T-helper 17 cell (primary cell): ENCODE data around the gene FTSJ1. TPM values are rescaled to one million over a fixed set of nuclear protein-coding genes. Genes with fewer than 3 reads are reported as not detected.
A peak's percentile ranks its signal among the peaks of the same experiment; 100 is the strongest.
"Not testable (repeated sequence)": the region's sequence is repeated elsewhere in the genome, so short reads cannot be mapped to it uniquely, and the experiment has no call there.

ENCODE experiments used
- ATAC-seq: fragments of 150-1000 bp; cut with Tn5 transposase; 2 replicates; pipeline ENCODE4 v1.10.0; 2021; ENCODE audit warnings: mild to moderate bottlenecking, moderate library complexity
- DNase-seq, 3 donors: peaks; one replicate each; pipeline versions ENCODE4 v3.0.0 to v3.0.0-alpha.2; 2020 to 2021
- H3K9me3 ChIP-seq: one replicate; pipeline ENCODE4 v1.7.0; 2013; ENCODE audit warnings: low read length, mild to moderate bottlenecking; ENCODE audit not compliant: control insufficient read depth, poor library complexity, severe bottlenecking
- H3K27ac Mint-ChIP-seq: one replicate; pipeline ENCODE4 v1.8.0; 2022; ENCODE audit warnings: mild to moderate bottlenecking, moderate library complexity, mixed read lengths
- H3K27me3 Mint-ChIP-seq: one replicate; pipeline ENCODE4 v1.8.0; 2022; ENCODE audit warnings: mixed read lengths
- H3K36me3 Mint-ChIP-seq: one replicate; pipeline ENCODE4 v1.8.0; 2022; ENCODE audit warnings: low read depth, mixed read lengths
- H3K4me1 Mint-ChIP-seq: one replicate; pipeline ENCODE4 v1.8.0; 2022; ENCODE audit warnings: mild to moderate bottlenecking, mixed read lengths
- H3K4me3 Mint-ChIP-seq: one replicate; pipeline ENCODE4 v1.8.0; 2022; ENCODE audit warnings: mild to moderate bottlenecking, moderate library complexity, mixed read lengths
- total RNA-seq, 4 donors: library from RNA in 2 of 4; stranded (reverse) in 2 of 4; gene quantifications; one replicate each; pipeline ENCODE4 v1.2.3 and lab custom pipeline; 2022 to 2026

The FTSJ1 gene
- total RNA-seq (10 to 100 TPM; 59.9 to 70.1 TPM), total RNA-seq (lab: John Stamatoyannopoulos, UW) (51.3 to 81.8 reads per million in 2 donors)

- Mint-ChIP-seq H3K27ac (peak within 1 kb of the TSS; percentile 93), H3K36me3 (peaks cover 3% of the 10 kb centered on the region), H3K27me3 (no peaks in the 10 kb centered on the region), H3K4me1 (peaks cover 24% of the 10 kb centered on the region), H3K4me3 (peak within 1 kb of the TSS; percentile 96)
- H3K9me3 ChIP-seq: no peaks in the 10 kb centered on the region
- ATAC-seq (peak; percentile 94), DNase-seq (peak; percentile 74 to 83 (median 74))
Measured at GRCh38 chrX:48475774-48476577, at the start of gene FTSJ1. FTSJ1 (plus strand) TSS chrX:48476199; CDS start chrX:48478048, 1,849 bp downstream.

- H3K27ac Mint-ChIP-seq, H3K27me3 Mint-ChIP-seq, H3K4me3 Mint-ChIP-seq, H3K4me1 Mint-ChIP-seq, H3K36me3 Mint-ChIP-seq, DNase-seq, H3K9me3 ChIP-seq: not testable (repeated sequence)
- ATAC-seq: peak; percentile 47
Measured at GRCh38 chrX:48427027-48427716, 48.8 kb upstream of the FTSJ1 start.

- ATAC-seq, DNase-seq, H3K27ac Mint-ChIP-seq, H3K4me3 Mint-ChIP-seq, H3K36me3 Mint-ChIP-seq, H3K27me3 Mint-ChIP-seq, H3K4me1 Mint-ChIP-seq, H3K9me3 ChIP-seq: not testable (repeated sequence)
Measured at GRCh38 chrX:48429606-48430005, 46.4 kb upstream of the FTSJ1 start.

GRCh38 chrX:48430166-48430565, 45.8 kb upstream of the FTSJ1 start:
- H3K27me3 Mint-ChIP-seq, DNase-seq, H3K9me3 ChIP-seq, H3K27ac Mint-ChIP-seq, H3K36me3 Mint-ChIP-seq, ATAC-seq, H3K4me3 Mint-ChIP-seq, H3K4me1 Mint-ChIP-seq: not testable (repeated sequence)

GRCh38 chrX:48433713-48434112, 42.3 kb upstream of the FTSJ1 start:
- H3K4me3 Mint-ChIP-seq: peak overlapping the region; percentile 33
- H3K36me3 Mint-ChIP-seq, DNase-seq, H3K9me3 ChIP-seq, H3K27me3 Mint-ChIP-seq, H3K4me1 Mint-ChIP-seq, ATAC-seq: not testable (repeated sequence)
- H3K27ac Mint-ChIP-seq: peak overlapping the region; percentile 32

GRCh38 chrX:48447201-48447600, 28.8 kb upstream of the FTSJ1 start:
- H3K4me1 Mint-ChIP-seq, H3K27me3 Mint-ChIP-seq, H3K9me3 ChIP-seq, H3K36me3 Mint-ChIP-seq, DNase-seq, ATAC-seq, H3K27ac Mint-ChIP-seq, H3K4me3 Mint-ChIP-seq: not testable (repeated sequence)

- Mint-ChIP-seq H3K36me3 (no peaks in the 10 kb centered on the region), H3K27ac (peak overlapping the region; percentile 45), H3K4me1 (no peaks in the 10 kb centered on the region), H3K4me3 (no peak overlapping the region), H3K27me3 (no peaks in the 10 kb centered on the region)
- H3K9me3 ChIP-seq: no peaks in the 10 kb centered on the region
- no peak for ATAC-seq
- DNase-seq: no peak
Measured at GRCh38 chrX:48450076-48450475, 25.9 kb upstream of the FTSJ1 start.

GRCh38 chrX:48451708-48452107, 24.3 kb upstream of the FTSJ1 start:
- no peaks in the 10 kb centered on the region for H3K27me3 Mint-ChIP-seq
- no peaks in the 10 kb centered on the region for H3K4me1 Mint-ChIP-seq
- H3K4me3 Mint-ChIP-seq: no peak overlapping the region
- no peak overlapping the region for H3K27ac Mint-ChIP-seq
- DNase-seq: no peak
- H3K36me3 Mint-ChIP-seq: no peaks in the 10 kb centered on the region
- ATAC-seq: no peak
- H3K9me3 ChIP-seq: no peaks in the 10 kb centered on the region

- H3K36me3 Mint-ChIP-seq: peaks cover 10% of the 10 kb centered on the region
- no peaks in the 10 kb centered on the region for H3K27me3 Mint-ChIP-seq
- no peak for DNase-seq
- H3K4me1 Mint-ChIP-seq: peaks cover 6% of the 10 kb centered on the region
- no peak overlapping the region for H3K27ac Mint-ChIP-seq
- ATAC-seq: no peak
- no peak overlapping the region for H3K4me3 Mint-ChIP-seq
- no peaks in the 10 kb centered on the region for H3K9me3 ChIP-seq
Measured at GRCh38 chrX:48456628-48457331, 19.2 kb upstream of the FTSJ1 start.

GRCh38 chrX:48458711-48459110, 17.3 kb upstream of the FTSJ1 start:
- Mint-ChIP-seq H3K27me3 (no peaks in the 10 kb centered on the region), H3K36me3 (peaks cover 10% of the 10 kb centered on the region), H3K27ac (no peak overlapping the region), H3K4me1 (peaks cover 6% of the 10 kb centered on the region), H3K4me3 (no peak overlapping the region)
- H3K9me3 ChIP-seq: no peaks in the 10 kb centered on the region
- DNase-seq: no peak
- no peak for ATAC-seq

- H3K4me3 Mint-ChIP-seq: no peak overlapping the region
- DNase-seq (no peak), ATAC-seq (no peak)
- no peak overlapping the region for H3K27ac Mint-ChIP-seq
- peaks cover 10% of the 10 kb centered on the region for H3K36me3 Mint-ChIP-seq
- no peaks in the 10 kb centered on the region for H3K9me3 ChIP-seq
- peaks cover 8% of the 10 kb centered on the region for H3K4me1 Mint-ChIP-seq
- H3K27me3 Mint-ChIP-seq: no peaks in the 10 kb centered on the region
Measured at GRCh38 chrX:48459483-48459882, 16.5 kb upstream of the FTSJ1 start.

GRCh38 chrX:48460031-48460430, 16.0 kb upstream of the FTSJ1 start:
- ATAC-seq: no peak
- Mint-ChIP-seq H3K36me3 (peaks cover 10% of the 10 kb centered on the region), H3K4me3 (no peak overlapping the region), H3K27me3 (no peaks in the 10 kb centered on the region), H3K27ac (no peak overlapping the region), H3K4me1 (peaks cover 9% of the 10 kb centered on the region)
- no peak for DNase-seq
- no peaks in the 10 kb centered on the region for H3K9me3 ChIP-seq

GRCh38 chrX:48460606-48461005, 15.4 kb upstream of the FTSJ1 start:
- Mint-ChIP-seq H3K4me3 (no peak overlapping the region), H3K4me1 (peaks cover 14% of the 10 kb centered on the region), H3K36me3 (peaks cover 10% of the 10 kb centered on the region), H3K27me3 (no peaks in the 10 kb centered on the region), H3K27ac (no peak overlapping the region)
- DNase-seq (no peak), ATAC-seq (no peak)
- no peaks in the 10 kb centered on the region for H3K9me3 ChIP-seq
